Activated T-helper 1 cell treated with anti-CD3 and anti-CD28 coated beads, Interleukin-12 subunit alpha, Interleukin-12 subunit beta, Interleukin-2, Interleukin-4 antibody, amounts not matched to agents 30 ng/mL and 10 ng/mL and 1 ng/mL, durations not matched to agents 14 hours and 24 hours and 36 hours (primary cell): ENCODE data around the gene UMAD1. TPM values are rescaled to one million over a fixed set of nuclear protein-coding genes. Genes with fewer than 3 reads are reported as not detected.

Source experiments
- DNase-seq: peaks from one replicate; pipeline ENCODE4 v3.0.0; 2021; ENCODE audit warnings: low spot score
- H3K27ac Mint-ChIP-seq: one replicate; pipeline ENCODE4 v1.8.0; 2021; ENCODE audit warnings: mild to moderate bottlenecking, mixed read lengths
- H3K27me3 Mint-ChIP-seq: one replicate; pipeline ENCODE4 v1.8.0; 2022; ENCODE audit warnings: mild to moderate bottlenecking, moderate library complexity, mixed read lengths; ENCODE audit not compliant: insufficient read depth
- H3K36me3 Mint-ChIP-seq: one replicate; pipeline ENCODE4 v1.8.0; 2021; ENCODE audit warnings: low read depth, mixed read lengths
- H3K4me1 Mint-ChIP-seq: one replicate; pipeline ENCODE4 v1.8.0; 2021; ENCODE audit warnings: low read depth, mixed read lengths
- H3K4me3 Mint-ChIP-seq: one replicate; pipeline ENCODE4 v1.8.0; 2021; ENCODE audit warnings: mild to moderate bottlenecking, moderate library complexity, mixed read lengths
- H3K9me3 Mint-ChIP-seq: one replicate; pipeline ENCODE4 v1.8.0; 2021; ENCODE audit warnings: mixed read lengths
- intact Hi-C: fragments of 100-400 bp; cut with micrococcal nuclease; formaldehyde crosslinking; loops from one replicate; pipeline ENCODE4 v1.15.1; 2024
- total RNA-seq: library from RNA; stranded (reverse); gene quantifications from 2 replicates; pipeline ENCODE4 v1.2.3, GENCODE V29; 2022

Gene UMAD1
- total RNA-seq, 1 donor from 2014 or later = 14.2 TPM

DNA sequence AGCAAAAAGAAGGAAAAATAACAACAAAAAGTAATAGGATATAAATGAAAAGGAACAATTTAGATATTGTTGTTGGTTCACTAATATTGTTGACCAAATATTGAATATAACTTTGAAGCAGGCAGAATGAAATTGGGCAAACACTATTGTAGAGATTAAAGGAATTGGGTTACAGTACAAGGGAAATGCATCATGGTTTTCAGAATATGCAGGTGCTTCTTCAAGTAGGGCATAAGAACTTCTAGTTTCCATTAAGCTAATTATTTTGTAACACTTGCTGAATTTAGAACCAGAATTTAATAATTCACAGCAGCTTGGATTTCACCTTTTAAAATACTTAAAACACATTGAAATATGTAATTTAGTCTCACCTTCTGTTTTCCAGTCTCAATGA, 41.4 kb downstream of the UMAD1 start:
- H3K4me3 Mint-ChIP-seq = no peak overlapping the region
- intact Hi-C loops = loop anchor here (1.0 to 5.0 kb wide), 10 partner anchors 35 to 615 kb away; partner anchors contain the start of genes GLCCI1 and RPA3
- DNase-seq = no peak
- H3K27me3 Mint-ChIP-seq = no peaks in the 10 kb centered on the region
- H3K9me3 Mint-ChIP-seq = peaks cover 4% of the 10 kb centered on the region
- peaks cover 12% of the 10 kb centered on the region for H3K4me1 Mint-ChIP-seq
- peaks cover 6% of the 10 kb centered on the region for H3K36me3 Mint-ChIP-seq
- no peak overlapping the region for H3K27ac Mint-ChIP-seq

DNA sequence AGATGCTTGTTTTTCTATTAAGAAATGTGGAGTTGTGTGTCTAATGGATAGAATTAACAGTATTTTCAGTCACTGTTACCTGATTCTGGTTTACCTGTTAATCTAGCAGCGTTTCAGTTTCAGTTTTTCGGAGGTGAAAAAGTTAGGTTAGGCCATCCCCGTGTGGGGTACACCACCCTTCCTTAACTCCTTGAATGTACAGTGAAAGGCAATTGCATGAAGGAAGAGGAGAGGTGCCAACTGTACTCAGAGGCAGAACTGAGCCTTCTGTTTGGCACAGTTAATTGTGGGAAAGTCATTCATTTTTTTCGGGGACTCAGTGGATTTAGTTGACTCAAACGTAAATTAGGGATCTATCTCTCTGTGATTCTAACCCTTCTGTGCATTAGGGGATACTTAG, 42.3 kb downstream of the UMAD1 start:
- Mint-ChIP-seq H3K27me3 (no peaks in the 10 kb centered on the region), H3K4me1 (peaks cover 12% of the 10 kb centered on the region), H3K27ac (no peak overlapping the region), H3K4me3 (no peak overlapping the region), H3K36me3 (peaks cover 2% of the 10 kb centered on the region), H3K9me3 (peaks cover 3% of the 10 kb centered on the region)
- intact Hi-C loops = loop anchor here (5.0 kb wide), 3 partner anchors 34 to 149 kb away; partner anchors contain the start of gene RPA3
- no peak for DNase-seq

DNA sequence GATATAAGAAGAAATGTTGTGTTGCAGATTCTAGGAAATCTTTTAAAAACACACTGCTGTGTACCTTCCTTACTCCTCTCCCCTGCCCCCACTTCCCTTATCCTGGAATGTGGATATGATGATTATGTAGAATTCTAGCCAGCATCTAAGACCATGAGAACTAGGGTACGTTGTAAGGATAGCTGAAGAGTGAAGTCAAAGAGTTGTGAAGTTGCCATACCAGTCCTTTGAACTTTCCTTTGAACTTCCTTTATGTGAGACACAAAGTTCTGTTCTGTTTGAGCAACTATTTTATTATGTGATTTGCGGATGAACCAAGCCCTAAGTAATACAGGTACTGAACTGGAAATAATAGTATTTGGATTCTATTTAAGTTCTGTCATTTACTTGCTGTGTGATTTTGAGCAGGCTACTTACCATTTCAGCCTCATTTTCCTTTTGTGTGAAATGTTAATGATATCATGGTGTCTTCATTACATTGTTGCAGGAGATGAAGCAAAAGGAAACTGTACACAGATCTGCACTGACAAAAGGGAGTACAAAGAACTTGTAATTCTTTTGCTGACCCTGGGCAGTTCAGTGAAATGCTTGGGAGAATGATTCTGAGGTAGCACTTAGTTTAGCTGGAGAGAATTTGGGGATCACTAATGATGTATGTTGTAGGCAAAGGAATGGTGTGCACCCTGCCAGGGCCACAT, 46.4 kb downstream of the UMAD1 start:
- no peak for DNase-seq
- no peaks in the 10 kb centered on the region for H3K27me3 Mint-ChIP-seq
- intact Hi-C loops = no loop called here
- H3K4me3 Mint-ChIP-seq = no peak overlapping the region
- no peaks in the 10 kb centered on the region for H3K36me3 Mint-ChIP-seq
- no peaks in the 10 kb centered on the region for H3K9me3 Mint-ChIP-seq
- no peaks in the 10 kb centered on the region for H3K4me1 Mint-ChIP-seq
- H3K27ac Mint-ChIP-seq = no peak overlapping the region

DNA sequence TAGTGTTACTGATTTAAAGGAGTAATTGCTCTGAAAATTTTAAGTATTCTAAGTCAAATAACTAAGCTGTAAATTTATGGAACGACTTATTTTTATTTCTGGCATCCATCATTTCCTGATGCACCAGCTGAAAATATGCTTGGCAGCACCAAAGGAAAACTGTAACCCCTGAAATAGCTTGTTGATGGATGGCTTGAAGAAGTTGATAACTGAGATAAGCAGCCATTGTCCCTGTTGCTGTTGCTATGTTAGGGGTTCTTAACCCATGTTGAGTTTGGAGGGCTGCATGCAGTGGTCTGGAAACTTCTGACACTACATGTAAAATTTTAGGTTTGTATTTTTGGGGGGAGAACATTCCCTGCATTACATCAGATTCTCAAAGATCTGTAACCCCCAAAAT, 47.2 kb downstream of the UMAD1 start:
- no peak for DNase-seq
- no peaks in the 10 kb centered on the region for H3K9me3 Mint-ChIP-seq
- intact Hi-C loops = no loop called here
- H3K27ac Mint-ChIP-seq = no peak overlapping the region
- H3K36me3 Mint-ChIP-seq = no peaks in the 10 kb centered on the region
- no peak overlapping the region for H3K4me3 Mint-ChIP-seq
- no peaks in the 10 kb centered on the region for H3K4me1 Mint-ChIP-seq
- H3K27me3 Mint-ChIP-seq = no peaks in the 10 kb centered on the region

DNA sequence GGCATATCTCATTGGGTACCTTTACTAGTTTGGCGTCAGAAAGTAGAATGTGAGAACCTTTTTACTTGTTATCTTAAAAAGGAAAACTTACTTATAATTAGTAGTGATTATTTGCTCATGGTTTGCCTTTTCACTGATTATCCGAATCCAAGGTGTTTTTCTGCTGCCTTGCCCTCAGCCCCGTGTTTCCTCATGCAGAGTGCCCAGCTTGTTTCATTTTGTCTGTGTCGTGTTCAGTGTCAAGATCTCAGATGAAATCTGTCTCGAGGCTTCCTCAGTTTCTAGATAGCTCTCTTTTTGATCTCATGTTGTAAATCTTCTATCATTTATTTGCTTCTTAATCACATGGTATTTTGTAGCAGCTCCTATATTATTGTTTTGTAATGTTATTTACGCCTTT, 47.8 kb downstream of the UMAD1 start:
- H3K4me1 Mint-ChIP-seq = no peaks in the 10 kb centered on the region
- DNase-seq = no peak
- H3K27me3 Mint-ChIP-seq = no peaks in the 10 kb centered on the region
- no peaks in the 10 kb centered on the region for H3K36me3 Mint-ChIP-seq
- H3K9me3 Mint-ChIP-seq = no peaks in the 10 kb centered on the region
- intact Hi-C loops = no loop called here
- no peak overlapping the region for H3K4me3 Mint-ChIP-seq
- no peak overlapping the region for H3K27ac Mint-ChIP-seq

DNA sequence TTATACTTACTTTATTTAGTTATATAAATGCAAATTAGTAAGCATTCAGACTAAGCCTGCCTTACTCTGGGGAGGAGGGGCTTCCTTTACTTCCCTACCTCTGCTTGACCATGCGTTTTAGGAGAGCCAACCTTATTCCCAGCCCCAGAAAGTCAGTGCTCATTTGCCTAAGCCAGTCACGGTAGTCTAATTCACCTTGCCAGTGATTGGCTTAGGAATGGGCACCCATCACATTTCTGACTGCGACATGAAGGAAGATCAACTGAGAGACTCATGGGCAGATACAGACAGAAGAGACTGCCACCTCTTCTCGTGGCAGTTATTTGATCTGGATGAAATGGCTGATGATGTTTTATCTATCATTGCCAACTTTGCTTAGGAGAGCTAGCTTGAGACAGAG, 48.4 kb downstream of the UMAD1 start:
- intact Hi-C loops = no loop called here
- Mint-ChIP-seq H3K27me3 (no peaks in the 10 kb centered on the region), H3K4me1 (no peaks in the 10 kb centered on the region), H3K4me3 (no peak overlapping the region), H3K9me3 (no peaks in the 10 kb centered on the region), H3K36me3 (no peaks in the 10 kb centered on the region), H3K27ac (no peak overlapping the region)
- DNase-seq = no peak

DNA sequence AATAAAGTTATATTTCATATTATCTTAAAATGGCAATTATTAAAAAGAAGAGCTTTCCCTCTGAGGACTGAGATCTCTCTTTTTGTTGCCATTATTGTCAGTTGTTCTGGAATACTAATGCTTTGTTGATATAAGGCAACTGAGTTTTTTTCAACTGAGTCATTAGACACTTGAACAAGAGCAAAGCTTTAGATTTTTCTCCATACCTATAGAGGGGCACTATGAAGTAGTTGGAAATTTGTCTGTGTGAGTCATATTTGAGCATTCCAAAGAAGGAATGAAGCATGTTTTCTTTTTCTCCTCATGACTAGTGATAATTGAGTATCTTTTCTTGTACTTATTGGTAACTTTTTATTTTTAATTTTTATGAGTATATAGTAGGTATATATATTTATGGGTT, 53.3 kb downstream of the UMAD1 start:
- Mint-ChIP-seq H3K27ac (no peak overlapping the region), H3K9me3 (peaks cover 4% of the 10 kb centered on the region), H3K4me1 (no peaks in the 10 kb centered on the region), H3K36me3 (peaks cover 10% of the 10 kb centered on the region), H3K4me3 (no peak overlapping the region), H3K27me3 (no peaks in the 10 kb centered on the region)
- DNase-seq = no peak
- intact Hi-C loops = no loop called here

DNA sequence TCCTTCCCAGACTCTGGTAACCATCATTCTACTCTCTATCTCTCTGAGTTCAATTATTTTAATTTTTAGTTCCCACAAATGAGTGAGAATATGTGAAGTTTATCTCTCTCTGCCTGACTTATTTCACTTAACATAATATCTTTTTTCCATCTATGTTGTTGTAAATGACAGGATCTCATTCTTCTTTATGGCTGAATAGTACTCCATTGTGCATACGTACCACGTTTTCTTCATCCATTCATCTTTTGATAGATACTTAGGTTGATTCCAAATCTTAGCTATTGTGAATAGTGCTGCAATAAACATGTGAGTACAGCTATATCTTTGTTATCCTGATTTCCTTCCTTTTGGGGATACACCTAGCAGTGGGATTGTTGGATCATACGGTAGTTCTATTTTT, 54.0 kb downstream of the UMAD1 start:
- H3K36me3 Mint-ChIP-seq = peaks cover 10% of the 10 kb centered on the region
- H3K4me3 Mint-ChIP-seq = no peak overlapping the region
- intact Hi-C loops = no loop called here
- peaks cover 1% of the 10 kb centered on the region for H3K4me1 Mint-ChIP-seq
- H3K27me3 Mint-ChIP-seq = no peaks in the 10 kb centered on the region
- no peak for DNase-seq
- H3K27ac Mint-ChIP-seq = no peak overlapping the region
- peaks cover 4% of the 10 kb centered on the region for H3K9me3 Mint-ChIP-seq

DNA sequence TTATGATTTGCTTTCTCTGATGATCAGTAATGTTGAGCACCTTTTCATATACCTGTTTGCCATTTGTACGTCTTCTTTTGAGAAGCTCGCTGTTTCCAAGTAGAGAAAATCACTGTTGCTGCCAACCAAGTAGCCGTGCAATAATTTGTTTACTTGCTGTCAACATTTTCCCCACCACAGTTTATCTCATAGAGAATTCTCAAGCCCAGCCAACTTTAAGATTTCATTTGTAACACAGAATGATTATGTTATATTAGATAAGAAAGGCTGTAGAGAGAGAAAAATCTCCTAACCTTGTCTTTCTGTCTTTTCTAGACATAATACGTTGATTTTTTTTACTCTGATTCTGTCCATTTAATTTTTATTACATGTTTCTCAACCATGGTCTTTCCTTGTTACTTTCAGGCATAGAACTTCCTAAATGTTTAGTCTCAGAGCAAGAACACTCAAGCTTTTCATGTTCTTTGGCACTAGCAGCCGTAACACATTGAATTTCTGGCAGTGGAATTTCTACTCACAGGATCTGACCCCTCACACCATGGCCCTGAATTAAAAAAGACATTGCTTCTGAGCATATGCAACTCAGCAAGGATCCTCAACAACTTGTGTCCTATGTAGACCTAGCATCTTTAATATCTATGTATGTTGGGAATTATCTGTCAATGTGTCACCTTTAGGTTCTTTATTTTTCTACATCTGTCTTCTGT, 54.7 kb downstream of the UMAD1 start:
- H3K36me3 Mint-ChIP-seq = peaks cover 10% of the 10 kb centered on the region
- no peak overlapping the region for H3K4me3 Mint-ChIP-seq
- no peaks in the 10 kb centered on the region for H3K27me3 Mint-ChIP-seq
- no peak for DNase-seq
- intact Hi-C loops = no loop called here
- peaks cover 4% of the 10 kb centered on the region for H3K9me3 Mint-ChIP-seq
- peaks cover 7% of the 10 kb centered on the region for H3K4me1 Mint-ChIP-seq
- no peak overlapping the region for H3K27ac Mint-ChIP-seq

DNA sequence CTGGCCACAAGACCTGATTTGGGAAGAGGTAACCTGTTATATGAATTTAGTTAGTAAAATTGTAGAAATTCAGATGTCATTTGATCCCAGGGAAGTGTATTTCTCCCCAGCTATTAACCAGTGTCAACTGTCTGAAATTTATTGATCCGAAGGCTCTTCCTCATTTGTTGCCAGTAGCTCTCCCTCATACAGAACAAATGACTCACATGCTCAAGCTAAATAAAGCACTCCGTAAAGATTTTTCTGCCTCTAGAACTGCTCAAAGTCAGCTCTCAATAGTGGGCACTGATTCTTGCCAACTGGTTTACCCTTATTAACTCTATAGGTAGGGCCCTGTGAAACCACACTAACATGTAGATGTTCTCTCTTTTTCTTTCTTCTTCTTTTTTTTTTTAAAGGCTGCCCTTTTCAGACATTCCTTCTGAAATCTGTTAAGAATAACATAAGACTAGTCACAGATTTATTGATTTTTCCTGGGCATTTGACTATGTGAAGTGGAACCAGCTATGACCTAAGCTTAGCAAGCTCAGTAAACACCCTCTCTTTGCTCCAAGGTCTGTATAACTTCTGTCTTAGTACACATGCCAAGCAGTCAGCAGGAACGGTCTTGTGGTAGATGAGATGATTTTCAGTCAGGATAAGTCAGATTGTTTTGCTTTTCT, 56.0 kb downstream of the UMAD1 start:
- peaks cover 4% of the 10 kb centered on the region for H3K9me3 Mint-ChIP-seq
- intact Hi-C loops = no loop called here
- peaks cover 7% of the 10 kb centered on the region for H3K4me1 Mint-ChIP-seq
- no peak overlapping the region for H3K4me3 Mint-ChIP-seq
- H3K27ac Mint-ChIP-seq = no peak overlapping the region
- peaks cover 10% of the 10 kb centered on the region for H3K36me3 Mint-ChIP-seq
- H3K27me3 Mint-ChIP-seq = no peaks in the 10 kb centered on the region
- DNase-seq = no peak

DNA sequence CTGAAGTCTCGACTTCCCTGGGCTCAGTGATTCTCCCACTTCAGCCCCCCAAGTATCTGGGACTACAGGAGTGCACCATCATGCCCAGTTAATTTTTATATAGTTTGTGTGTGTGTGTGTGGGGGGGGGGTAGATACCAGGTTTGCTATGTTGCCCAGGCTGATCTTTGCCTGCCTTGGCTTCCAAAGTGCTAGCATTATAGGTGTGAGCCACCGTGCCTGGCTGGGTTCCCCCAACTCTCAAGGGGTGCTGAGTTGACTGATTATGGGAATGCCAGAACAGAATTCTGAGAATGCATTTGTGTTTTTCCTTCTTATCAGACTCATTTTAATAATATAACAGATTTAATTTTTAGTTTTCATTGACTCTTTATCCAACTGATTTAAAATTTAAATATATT, 58.4 kb downstream of the UMAD1 start:
- intact Hi-C loops = no loop called here
- Mint-ChIP-seq H3K4me3 (no peak overlapping the region), H3K4me1 (peaks cover 7% of the 10 kb centered on the region), H3K27ac (no peak overlapping the region), H3K27me3 (no peaks in the 10 kb centered on the region), H3K36me3 (peaks cover 10% of the 10 kb centered on the region), H3K9me3 (peaks cover 4% of the 10 kb centered on the region)
- no peak for DNase-seq

DNA sequence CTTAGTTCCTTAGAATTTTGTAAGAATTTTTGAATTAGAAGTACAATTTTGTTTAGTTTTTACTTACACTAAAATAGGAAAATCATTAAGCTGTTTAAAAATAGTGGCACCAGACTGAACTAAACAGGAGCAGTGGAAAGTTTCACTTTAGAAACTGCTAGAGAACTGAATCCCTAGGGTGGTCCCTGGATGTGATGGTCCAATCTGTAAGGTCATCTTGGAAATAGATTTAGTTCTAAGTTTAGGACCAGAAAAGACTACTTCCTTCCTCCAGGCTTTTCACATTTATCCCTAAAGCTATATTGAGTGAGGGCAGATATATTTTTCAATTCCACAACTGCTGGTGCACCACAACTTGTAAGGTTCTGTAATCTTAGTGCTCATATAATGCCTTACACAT, 58.8 kb downstream of the UMAD1 start:
- peaks cover 7% of the 10 kb centered on the region for H3K4me1 Mint-ChIP-seq
- H3K27me3 Mint-ChIP-seq = no peaks in the 10 kb centered on the region
- no peak for DNase-seq
- intact Hi-C loops = no loop called here
- H3K9me3 Mint-ChIP-seq = peaks cover 4% of the 10 kb centered on the region
- H3K27ac Mint-ChIP-seq = no peak overlapping the region
- H3K36me3 Mint-ChIP-seq = peaks cover 10% of the 10 kb centered on the region
- H3K4me3 Mint-ChIP-seq = no peak overlapping the region

DNA sequence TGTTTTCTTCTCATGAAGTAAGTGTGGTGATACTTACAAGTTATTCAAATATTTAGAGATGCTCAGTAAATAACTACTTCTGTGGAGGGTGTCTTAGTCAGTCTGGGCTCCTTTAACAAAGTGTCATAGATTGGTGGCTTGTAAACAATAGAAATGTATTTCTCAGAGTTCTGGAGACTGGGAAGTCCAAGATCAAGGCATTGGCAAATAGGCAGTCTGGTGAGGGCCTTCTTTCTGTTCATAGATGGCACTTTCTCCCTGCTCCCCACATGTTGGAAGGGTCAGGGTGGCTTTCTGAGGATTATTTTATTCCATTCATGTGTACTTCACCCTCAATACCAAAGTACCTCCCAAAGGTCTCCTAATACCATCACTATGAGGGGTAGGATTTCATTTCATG, 59.4 kb downstream of the UMAD1 start:
- intact Hi-C loops = no loop called here
- Mint-ChIP-seq H3K36me3 (peaks cover 5% of the 10 kb centered on the region), H3K9me3 (no peaks in the 10 kb centered on the region), H3K4me1 (peaks cover 7% of the 10 kb centered on the region), H3K27ac (no peak overlapping the region), H3K27me3 (no peaks in the 10 kb centered on the region), H3K4me3 (no peak overlapping the region)
- DNase-seq = no peak
